GM23338 (cell line): ENCODE measurements around the gene GSG1L. TPM values are rescaled to one million over a fixed set of nuclear protein-coding genes. Genes with fewer than 3 reads are reported as not detected.

Source experiments
- ATAC-seq: fragments of 200-7000 bp; cut with Tn5 transposase; 3 replicates; pipeline ENCODE4 v1.9.1; 2020
- DNase-seq: peaks from one replicate; pipeline ENCODE4 v3.0.0-alpha.2; 2015; ENCODE audit warnings: low spot score
- H2AFZ ChIP-seq: fragments of 200-600 bp; sonication (generic); 2 replicates; pipeline ENCODE4 v1.8.0; 2016; ENCODE audit warnings: antibody characterized with exemption, mild to moderate bottlenecking, moderate library complexity
- H3F3A ChIP-seq: fragments of 200-600 bp; sonication (generic); replicated peaks from 2 replicates; pipeline ENCODE4 v1.8.0; 2017; ENCODE audit warnings: antibody characterized with exemption, mixed run types, low read depth
- H3K27ac ChIP-seq: fragments of 200-600 bp; sonication (generic); 2 replicates; pipeline ENCODE4 v1.6.1; 2016; ENCODE audit warnings: low read depth
- H3K27me3 ChIP-seq: fragments of 200-600 bp; sonication (generic); 2 replicates; pipeline ENCODE4 v1.8.0; 2016; ENCODE audit warnings: mild to moderate bottlenecking, mixed run types, moderate library complexity; ENCODE audit not compliant: insufficient read depth
- H3K36me3 ChIP-seq: fragments of 200-600 bp; sonication (generic); 2 replicates; pipeline ENCODE4 v1.8.0; 2016; ENCODE audit warnings: mild to moderate bottlenecking; ENCODE audit not compliant: insufficient read depth
- H3K4me1 ChIP-seq: fragments of 200-600 bp; sonication (generic); 2 replicates; pipeline ENCODE4 v1.8.0; 2016; ENCODE audit warnings: mild to moderate bottlenecking, moderate library complexity; ENCODE audit not compliant: insufficient read depth
- H3K4me2 ChIP-seq: fragments of 200-600 bp; sonication (generic); 2 replicates; pipeline ENCODE4 v1.7.1; 2017; ENCODE audit warnings: mixed run types
- H3K4me3 ChIP-seq: fragments of 200-600 bp; sonication (generic); 2 replicates; pipeline ENCODE4 v1.6.1; 2016; ENCODE audit warnings: mixed run types
- H3K79me2 ChIP-seq: fragments of 200-600 bp; sonication (generic); replicated peaks from 2 replicates; pipeline ENCODE4 v1.8.0; 2017; ENCODE audit warnings: mild to moderate bottlenecking; ENCODE audit not compliant: insufficient read depth
- H3K9me2 ChIP-seq: fragments of 200-600 bp; sonication (generic); 2 replicates; pipeline ENCODE4 v1.8.0; 2017; ENCODE audit not compliant: insufficient read depth
- H4K20me1 ChIP-seq: fragments of 200-600 bp; sonication (generic); replicated peaks from 2 replicates; pipeline ENCODE4 v1.8.0; 2017; ENCODE audit warnings: mild to moderate bottlenecking; ENCODE audit not compliant: insufficient read depth
- H3K27ac Mint-ChIP-seq: 2 replicates; pipeline ENCODE4 v1.8.0; 2020; ENCODE audit warnings: inconsistent platforms, mild to moderate bottlenecking, moderate library complexity, mixed read lengths
- H3K27me3 Mint-ChIP-seq: 3 replicates; pipeline ENCODE4 v1.8.0; 2022; ENCODE audit warnings: low read depth, mild to moderate bottlenecking, moderate library complexity, mixed read lengths, inconsistent platforms; ENCODE audit not compliant: insufficient read depth, poor library complexity
- H3K36me3 Mint-ChIP-seq: 3 replicates; pipeline ENCODE4 v1.8.0; 2021; ENCODE audit warnings: low read depth, mild to moderate bottlenecking, inconsistent platforms, moderate library complexity, mixed read lengths
- H3K4me1 Mint-ChIP-seq: 3 replicates; pipeline ENCODE4 v1.8.0; 2020; ENCODE audit warnings: mild to moderate bottlenecking, inconsistent platforms, mixed read lengths
- H3K4me3 Mint-ChIP-seq: 3 replicates; pipeline ENCODE4 v1.8.0; 2021; ENCODE audit warnings: moderate library complexity, mild to moderate bottlenecking, inconsistent platforms, mixed read lengths
- H3K9me3 Mint-ChIP-seq: 3 replicates; pipeline ENCODE4 v1.8.0; 2020; ENCODE audit warnings: moderate library complexity, mild to moderate bottlenecking, inconsistent platforms, mixed read lengths
- CTCF ChIP-seq, 2 experiments: fragments of 200-600 bp in 1 of 2; sonication (generic) in 1 of 2; conservative IDR thresholded peaks; 2 replicates each; pipeline versions ENCODE4 v1.5.1 to v1.6.1; 2016 to 2017; ENCODE audit warnings: antibody characterized with exemption in 2 of 2, low read depth in 2 of 2, mild to moderate bottlenecking in 2 of 2, moderate library complexity in 1 of 2
- NANOG ChIP-seq: IDR thresholded peaks from 2 replicates; pipeline ENCODE4 v1.6.1; 2016; ENCODE audit warnings: antibody characterized with exemption, borderline replicate concordance
- POLR2AphosphoS5 ChIP-seq: IDR thresholded peaks from 2 replicates; pipeline ENCODE4 v1.6.1; 2016; ENCODE audit warnings: antibody characterized with exemption, low read depth
- REST ChIP-seq: IDR thresholded peaks from one replicate; pipeline ENCODE4 v1.6.1; 2018; ENCODE audit warnings: antibody characterized with exemption; ENCODE audit not compliant: unreplicated experiment
- ZNF114 ChIP-seq: fragments of 250-450 bp; sonication (Bioruptor Pico); IDR thresholded peaks from 2 replicates; pipeline ENCODE4 v1.5.0; 2020; ENCODE audit warnings: mild to moderate bottlenecking, moderate library complexity
- ZNF331 ChIP-seq: fragments of 250-450 bp; sonication (Bioruptor Pico); IDR thresholded peaks from 2 replicates; pipeline ENCODE4 v1.5.0; 2020; ENCODE audit warnings: low read depth, mild to moderate bottlenecking, moderate library complexity
- polyA plus RNA-seq: library from polyadenylated mRNA; unstranded; fragments of >200 nt; fragmentation: Nextera tagmentation; extraction: Ambion mirVana; gene quantifications from 2 replicates; pipeline ENCODE4 v1.2.1, GENCODE V29; 2016
- total RNA-seq: library from RNA; depleted of rRNA; stranded (reverse); fragments of >200 nt; shearing (Covaris generic); gene quantifications from 2 replicates; pipeline ENCODE4 v1.2.3, GENCODE V29; 2014

GSG1L gene
- total and polyA plus RNA-seq, 2 experiments from 2014 or later, result 0.36 to 0.63 TPM

- TF ChIP-seq REST (no peak), ZNF114 (CRISPR knock-in tag) (no peak), ZNF331 (CRISPR knock-in tag) (no peak), CTCF (conservative IDR thresholded peaks at IDR 0.05; ENCODE audit: low read depth in 2 of 2) (no peak), POLR2AphosphoS5 (no peak)
These were observed 194.1 kb downstream of the GSG1L start (continued) for GRCh38 chr16:27869411-27869810.

GRCh38 chr16:27868180-27868579, 195.3 kb downstream of the GSG1L start:
- no peaks in the 10 kb centered on the region for H3K79me2 ChIP-seq
- no peak overlapping the region for H3K4me2 ChIP-seq
- no peaks in the 10 kb centered on the region for H4K20me1 ChIP-seq
- H3K27me3 ChIP-seq, result no peaks in the 10 kb centered on the region
- no peaks in the 10 kb centered on the region; the same call in 1 of the 2 replicates for H3K36me3 ChIP-seq
- no peaks in the 10 kb centered on the region for H3F3A ChIP-seq
- no peak overlapping the region for H3K4me3 ChIP-seq
- H3K4me1 ChIP-seq, result no peaks in the 10 kb centered on the region
- H3K9me3 Mint-ChIP-seq, result peaks cover 43% of the 10 kb centered on the region
- no peak overlapping the region for H3K27ac Mint-ChIP-seq
- peaks cover 5% of the 10 kb centered on the region for H3K27me3 Mint-ChIP-seq
- H3K36me3 Mint-ChIP-seq, result no peaks in the 10 kb centered on the region
- H3K9me2 ChIP-seq, result peaks cover 5% of the 10 kb centered on the region; the same call in 1 of the 2 replicates
- no peaks in the 10 kb centered on the region; the same call in 2 of the 3 replicates for H3K4me1 Mint-ChIP-seq
- peak overlapping the region; percentile 86; the same call in 1 of the 2 replicates for H2AFZ ChIP-seq
- no peak overlapping the region for H3K27ac ChIP-seq
- no peak for DNase-seq
- no peak for ATAC-seq
- H3K4me3 Mint-ChIP-seq, result no peak overlapping the region
- TF ChIP-seq NANOG, result no peak
- no peak for TF ChIP-seq ZNF331 (CRISPR knock-in tag)
- TF ChIP-seq CTCF (conservative IDR thresholded peaks at IDR 0.05; ENCODE audit: low read depth in 2 of 2), result no peak
- no peak for TF ChIP-seq REST
